Hematopoietic multipotent progenitor cell treated with erythropoietin and hydrocortisone succinate and interleukin-3 and kit ligand, for 6 days (in vitro differentiated cells): Measurements from ENCODE around the gene BLVRB.
"Not testable (repeated sequence)": the region's sequence is repeated elsewhere in the genome, so short reads cannot be mapped to it uniquely, and the experiment has no call there.

ENCODE experiments used
- DNase-seq: peaks from one replicate; pipeline ENCODE4 v3.0.0-alpha.2; 2015

BLVRB gene

GRCh38 chr19:40421993-40422747, 43.4 kb downstream of the BLVRB start:
- DNase-seq: peak; percentile 54

GRCh38 chr19:40420766-40421765, 44.5 kb downstream of the BLVRB start:
- peak; percentile 88 for DNase-seq

- DNase-seq: no peak
Measured at GRCh38 chr19:40420451-40420765, 45.1 kb downstream of the BLVRB start.

- DNase-seq: no peak
Measured at GRCh38 chr19:40419780-40420179, 45.8 kb downstream of the BLVRB start.

- no peak for DNase-seq
Measured at GRCh38 chr19:40419066-40419612, 46.4 kb downstream of the BLVRB start.

GRCh38 chr19:40418040-40418439, 47.5 kb downstream of the BLVRB start:
- DNase-seq: no peak

GRCh38 chr19:40417643-40417981, 47.9 kb downstream of the BLVRB start:
- DNase-seq: no peak

GRCh38 chr19:40416918-40417642, 48.5 kb downstream of the BLVRB start:
- peak; percentile 78 for DNase-seq

- DNase-seq: no peak
Measured at GRCh38 chr19:40415768-40416167, 49.8 kb downstream of the BLVRB start.

- DNase-seq: no peak
Measured at GRCh38 chr19:40414542-40415535, 50.7 kb downstream of the BLVRB start.

- no peak for DNase-seq
Measured at GRCh38 chr19:40413291-40413845, 52.2 kb downstream of the BLVRB start, which contains the start of gene PRX. TSS of gene PRX (minus strand) at chr19:40413378. CDS start at chr19:40407932, 5,446 bp downstream.

- DNase-seq: no peak
Measured at GRCh38 chr19:40412866-40413265, 52.7 kb downstream of the BLVRB start.

- DNase-seq: no peak
Measured at GRCh38 chr19:40411958-40412499, 53.5 kb downstream of the BLVRB start.

- DNase-seq: no peak
Measured at GRCh38 chr19:40411125-40411842, 54.3 kb downstream of the BLVRB start.

- no peak for DNase-seq
Measured at GRCh38 chr19:40410030-40410389, 55.5 kb downstream of the BLVRB start.

GRCh38 chr19:40408598-40408925, 57.0 kb downstream of the BLVRB start:
- DNase-seq: not testable (repeated sequence)

GRCh38 chr19:40407714-40408597, 57.6 kb downstream of the BLVRB start:
- peak; percentile 73 for DNase-seq

- peak; percentile 95 for DNase-seq
Measured at GRCh38 chr19:40403262-40403984, 62.1 kb downstream of the BLVRB start.

GRCh38 chr19:40400559-40400958, 65.0 kb downstream of the BLVRB start:
- DNase-seq: no peak
